HG03066 (cell line): ENCODE measurements around the gene RDX.
"Not testable (repeated sequence)": the region's sequence is repeated elsewhere in the genome, so short reads cannot be mapped to it uniquely, and the experiment has no call there.

ENCODE experiments used
- ATAC-seq: cut with Tn5 transposase; IDR thresholded peaks from one replicate; pipeline ENCODE4 v1.9.1; 2021; ENCODE audit warnings: low read depth; ENCODE audit not compliant: unreplicated experiment

RDX gene

GRCh38 chr11:110280595-110280994, 15.8 kb downstream of the RDX start:
- not testable (repeated sequence) for ATAC-seq

- ATAC-seq = no peak
These were observed 16.5 kb downstream of the RDX start for GRCh38 chr11:110279881-110280280.

GRCh38 chr11:110272919-110273318, 23.5 kb downstream of the RDX start:
- no peak for ATAC-seq

- no peak for ATAC-seq
These were observed 26.4 kb downstream of the RDX start for GRCh38 chr11:110269996-110270395.

GRCh38 chr11:110268441-110268840, 28.0 kb downstream of the RDX start:
- ATAC-seq = no peak

GRCh38 chr11:110262072-110262403, 34.4 kb downstream of the RDX start:
- no peak for ATAC-seq

- no peak for ATAC-seq
These were observed 35.0 kb downstream of the RDX start for GRCh38 chr11:110261195-110262071.

- ATAC-seq = no peak
These were observed 42.9 kb downstream of the RDX start for GRCh38 chr11:110253525-110253924.

- no peak for ATAC-seq
These were observed 44.6 kb downstream of the RDX start for GRCh38 chr11:110251836-110252235.

- no peak for ATAC-seq
These were observed 46.2 kb downstream of the RDX start for GRCh38 chr11:110250168-110250567.

GRCh38 chr11:110249766-110250165, 46.6 kb downstream of the RDX start:
- ATAC-seq = no peak

- no peak for ATAC-seq
These were observed 47.3 kb downstream of the RDX start for GRCh38 chr11:110249066-110249465.

- ATAC-seq = no peak
These were observed 52.6 kb downstream of the RDX start for GRCh38 chr11:110243791-110244190.

GRCh38 chr11:110242746-110243145, 53.7 kb downstream of the RDX start:
- ATAC-seq = no peak

GRCh38 chr11:110242188-110242587, 54.2 kb downstream of the RDX start:
- ATAC-seq = no peak

- no peak for ATAC-seq
These were observed 60.4 kb downstream of the RDX start for GRCh38 chr11:110235966-110236365.

GRCh38 chr11:110230377-110230776, 66.0 kb downstream of the RDX start:
- ATAC-seq = no peak

GRCh38 chr11:110219006-110219785, 77.2 kb downstream of the RDX start:
- no peak for ATAC-seq

GRCh38 chr11:110217936-110218335, 78.5 kb downstream of the RDX start:
- no peak for ATAC-seq

GRCh38 chr11:110217223-110217877, 79.1 kb downstream of the RDX start:
- ATAC-seq = no peak

- not testable (repeated sequence) for ATAC-seq
These were observed 87.1 kb downstream of the RDX start for GRCh38 chr11:110209313-110209694.
